Transverse colon (tissue), 4 donors: ENCODE results near the gene CLEC4E. TPM values are rescaled to one million over a fixed set of nuclear protein-coding genes. Genes with fewer than 3 reads are reported as not detected.

Experiments
- DNase-seq: peaks from one replicate; pipeline ENCODE4 v3.0.0-alpha.2; 2019
- H3K27ac ChIP-seq, 4 donors: fragments of 200-600 bp; sonication (generic); 2 replicates each; pipeline ENCODE4 v1.5.1; 2016 to 2018; ENCODE audit warnings: inconsistent platforms in 4 of 4
- H3K27me3 ChIP-seq: fragments of 200-600 bp; sonication (generic); 2 replicates; pipeline ENCODE4 v1.5.1; 2017; ENCODE audit warnings: inconsistent platforms
- H3K36me3 ChIP-seq, 4 donors: fragments of 200-600 bp; sonication (generic); 2 replicates each; pipeline ENCODE4 v1.5.1; 2017 to 2019; ENCODE audit warnings: inconsistent platforms in 4 of 4
- H3K4me1 ChIP-seq, 4 donors: fragments of 200-600 bp; sonication (generic); 2 replicates each; pipeline ENCODE4 v1.5.1; 2017 to 2020; ENCODE audit warnings: inconsistent platforms in 4 of 4
- H3K4me3 ChIP-seq, 4 donors: fragments of 200-600 bp; sonication (generic); 1 replicate in 1 of 4; 2 replicates in 3 of 4; pipeline versions ENCODE4 v1.5.1 to v1.6.1; 2017 to 2019; ENCODE audit warnings: inconsistent platforms in 4 of 4
- H3K9me3 ChIP-seq, 2 donors: fragments of 200-600 bp; sonication (generic); 2 replicates each; pipeline ENCODE4 v1.5.1; 2017 to 2019; ENCODE audit warnings: inconsistent platforms in 2 of 2
- EP300 ChIP-seq: sonication (generic); formaldehyde crosslinking; IDR thresholded peaks from one replicate; pipeline ENCODE4 v1.6.1; 2017; ENCODE audit warnings: antibody characterized with exemption, low read depth
- POLR2A ChIP-seq: fragments of 450-650 bp; IDR thresholded peaks from one replicate; pipeline ENCODE4 v1.6.1; 2016; ENCODE audit warnings: antibody characterized with exemption, mild to moderate bottlenecking, moderate library complexity
- POLR2AphosphoS5 ChIP-seq, 3 donors: sonication (generic); formaldehyde crosslinking; IDR thresholded peaks; one replicate each; pipeline ENCODE4 v1.6.1; 2016; ENCODE audit warnings: antibody characterized with exemption in 3 of 3
- WGBS, 2 donors: methylation state at CpG; one replicate each; pipeline ENCODE4 v1.1.5; 2018; ENCODE audit warnings: low coverage in 1 of 2; 5-methylcytosine and 5-hydroxymethylcytosine counted together
- in situ Hi-C, 4 donors: fragments of 200-750 bp; cut with MboI; loops; one replicate each; pipeline versions ENCODE4 v1.15.0 to v1.15.1; 2017; ENCODE audit warnings: low sequenced_read_pairs in 3 of 4, low pct_ligation_motif_present in 1 of 4, low pct_unique_long_range_greater_than_20kb in 1 of 4
- intact Hi-C: fragments of 100-400 bp; cut with DNase I; formaldehyde crosslinking; loops from one replicate; pipeline ENCODE4 v1.15.1; 2023; ENCODE audit warnings: low total_unique reads
- total RNA-seq, 4 donors: library from RNA; depleted of rRNA; stranded (reverse); fragments of >200 nt; gene quantifications; one replicate each; pipeline ENCODE4 v1.1.0, GENCODE V29; 2016
- TF ChIP-seq, protein P1 (sequence below), 5 experiments: fragments of 200-600 bp in 3 of 5; fragments of 450-650 bp in 2 of 5; sonication (generic) in 3 of 5; IDR thresholded peaks; 1 replicate in 2 of 5; 2 replicates in 3 of 5; pipeline ENCODE4 v1.5.1; 2016 to 2017; ENCODE audit warnings: antibody characterized with exemption in 5 of 5, inconsistent platforms in 3 of 5, mild to moderate bottlenecking in 2 of 5, moderate library complexity in 1 of 5

CLEC4E gene
- total RNA-seq, 4 donors from 2014 or later = 0.96 to 5.4 TPM; not detected in 2

- in situ Hi-C loops = loop anchor here in 1 of 4 donors (25.0 kb wide), 1 partner anchor 314 kb away; no protein-coding TSS in a partner anchor
- Histone ChIP-seq H3K4me1 (peaks cover 0 to 4% (median 0%) of the 10 kb centered on the region in 4 donors), H3K27ac (no peak overlapping the region), H3K27me3 (no peaks in the 10 kb centered on the region), H3K9me3 (no peaks in the 10 kb centered on the region), H3K4me3 (no peak overlapping the region), H3K36me3 (no peaks in the 10 kb centered on the region)
- intact Hi-C loops = no loop called here
- no peak for TF ChIP-seq EP300
- TF ChIP-seq, protein P1, sequence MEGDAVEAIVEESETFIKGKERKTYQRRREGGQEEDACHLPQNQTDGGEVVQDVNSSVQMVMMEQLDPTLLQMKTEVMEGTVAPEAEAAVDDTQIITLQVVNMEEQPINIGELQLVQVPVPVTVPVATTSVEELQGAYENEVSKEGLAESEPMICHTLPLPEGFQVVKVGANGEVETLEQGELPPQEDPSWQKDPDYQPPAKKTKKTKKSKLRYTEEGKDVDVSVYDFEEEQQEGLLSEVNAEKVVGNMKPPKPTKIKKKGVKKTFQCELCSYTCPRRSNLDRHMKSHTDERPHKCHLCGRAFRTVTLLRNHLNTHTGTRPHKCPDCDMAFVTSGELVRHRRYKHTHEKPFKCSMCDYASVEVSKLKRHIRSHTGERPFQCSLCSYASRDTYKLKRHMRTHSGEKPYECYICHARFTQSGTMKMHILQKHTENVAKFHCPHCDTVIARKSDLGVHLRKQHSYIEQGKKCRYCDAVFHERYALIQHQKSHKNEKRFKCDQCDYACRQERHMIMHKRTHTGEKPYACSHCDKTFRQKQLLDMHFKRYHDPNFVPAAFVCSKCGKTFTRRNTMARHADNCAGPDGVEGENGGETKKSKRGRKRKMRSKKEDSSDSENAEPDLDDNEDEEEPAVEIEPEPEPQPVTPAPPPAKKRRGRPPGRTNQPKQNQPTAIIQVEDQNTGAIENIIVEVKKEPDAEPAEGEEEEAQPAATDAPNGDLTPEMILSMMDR (IDR thresholded peaks at IDR 0.05) = no peak
- TF ChIP-seq POLR2A = no peak
- no peak for TF ChIP-seq POLR2AphosphoS5 (IDR thresholded peaks at IDR 0.05)
- no peak for DNase-seq
- WGBS, 2 donors = 91 to 100% methylated on average over 2 of the region's 2 CpGs
Observed at GRCh38 chr12:8548192-8548591, 7.5 kb upstream of the CLEC4E start.

GRCh38 chr12:8547645-8548044 is 6.9 kb upstream of the CLEC4E start:
- intact Hi-C loops (no loop called here), in situ Hi-C loops (loop anchor here in 1 of 4 donors (25.0 kb wide), 1 partner anchor 315 kb away; no protein-coding TSS in a partner anchor)
- H3K27me3 ChIP-seq = no peaks in the 10 kb centered on the region
- no peak overlapping the region for H3K4me3 ChIP-seq
- H3K9me3 ChIP-seq = no peaks in the 10 kb centered on the region
- TF ChIP-seq, protein P1 (IDR thresholded peaks at IDR 0.05) = no peak
- no peak for TF ChIP-seq POLR2AphosphoS5 (IDR thresholded peaks at IDR 0.05)
- TF ChIP-seq EP300 = no peak
- no peak for TF ChIP-seq POLR2A
- DNase-seq = no peak
- H3K4me1 ChIP-seq = peaks cover 0 to 4% (median 0%) of the 10 kb centered on the region in 4 donors
- no peak overlapping the region for H3K27ac ChIP-seq
- no peaks in the 10 kb centered on the region for H3K36me3 ChIP-seq
- 43 to 89% methylated on average over 2 of the region's 2 CpGs for WGBS, 2 donors

- H3K9me3 ChIP-seq = no peaks in the 10 kb centered on the region
- in situ Hi-C loops (loop anchor here in 1 of 4 donors (25.0 kb wide), 1 partner anchor 316 kb away; no protein-coding TSS in a partner anchor), intact Hi-C loops (no loop called here)
- H3K27me3 ChIP-seq = no peaks in the 10 kb centered on the region
- H3K4me3 ChIP-seq = no peak overlapping the region
- DNase-seq = no peak
- TF ChIP-seq, protein P1 (IDR thresholded peaks at IDR 0.05) = no peak
- TF ChIP-seq POLR2AphosphoS5 (IDR thresholded peaks at IDR 0.05) = no peak
- no peak for TF ChIP-seq EP300
- TF ChIP-seq POLR2A = no peak
- 67 to 78% methylated on average over 3 of the region's 3 CpGs for WGBS, 2 donors
- H3K27ac ChIP-seq = no peak overlapping the region
- peaks cover 0 to 4% (median 0%) of the 10 kb centered on the region in 4 donors for H3K4me1 ChIP-seq
- no peaks in the 10 kb centered on the region for H3K36me3 ChIP-seq
Observed at GRCh38 chr12:8546591-8546990, 5.9 kb upstream of the CLEC4E start.

DNA sequence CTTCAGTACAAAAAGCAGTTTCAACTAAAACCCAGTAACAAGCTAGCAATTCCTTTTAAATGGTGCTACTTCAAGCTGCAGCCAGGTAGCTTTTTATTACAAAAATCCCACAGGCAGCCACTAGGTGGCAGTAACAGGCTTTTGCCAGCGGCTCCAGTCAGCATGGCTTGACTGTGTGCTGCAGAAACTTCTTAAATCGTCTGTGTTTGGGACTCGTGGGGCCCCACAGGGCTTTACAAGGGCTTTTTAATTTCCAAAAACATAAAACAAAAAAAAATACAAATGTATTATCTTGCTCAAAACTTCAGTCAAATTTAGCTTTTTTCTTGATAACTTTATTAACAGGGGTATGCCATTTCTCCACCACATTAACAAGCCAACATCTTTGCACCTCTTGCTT is 3.6 kb upstream of the CLEC4E start:
- intact Hi-C loops = no loop called here
- Histone ChIP-seq H3K9me3 (no peaks in the 10 kb centered on the region), H3K4me3 (no peak overlapping the region), H3K27ac (no peak overlapping the region), H3K36me3 (no peaks in the 10 kb centered on the region), H3K4me1 (peaks cover 0 to 4% (median 0%) of the 10 kb centered on the region in 4 donors), H3K27me3 (no peaks in the 10 kb centered on the region)
- WGBS, 2 donors = 0 to 3% methylated on average over 2 to 3 of the region's 3 CpGs
- peak; percentile 52 for DNase-seq
- in situ Hi-C loops = loop anchor here in 1 of 4 donors (25.0 kb wide), 1 partner anchor 318 kb away; no protein-coding TSS in a partner anchor
- TF ChIP-seq POLR2A = no peak
- TF ChIP-seq, protein P1 (IDR thresholded peaks at IDR 0.05) = peak; percentile 63 to 93 (median 88)
